Measurements from ENCODE around the gene CIRBP.
A peak's percentile ranks its signal among the peaks of the same experiment; 100 is the strongest.

The CIRBP gene

GRCh38 chr19:1255186-1256161 is 13.7 kb upstream of the CIRBP start:
- no peak overlapping the region for H3K4me3 ChIP-seq (replicated peaks in 1 of 2; ENCODE audit: low read depth in 2 of 2, low read length in 2 of 2)
- TF ChIP-seq CTCF (IDR thresholded peaks at IDR 0.05; ENCODE audit: low read depth, low read length), result no peak
- no peak for DNase-seq (ENCODE audit: low read depth in 2 of 2)

- no peak overlapping the region for H3K4me3 ChIP-seq (replicated peaks in 1 of 2; ENCODE audit: low read depth in 2 of 2, low read length in 2 of 2)
- TF ChIP-seq CTCF (IDR thresholded peaks at IDR 0.05; ENCODE audit: low read depth, low read length), result no peak
- DNase-seq (ENCODE audit: low read depth in 2 of 2), result peak in 1 of 2 donors; percentile 20
These were observed 12.3 kb upstream of the CIRBP start for GRCh38 chr19:1256646-1257474.

- no peak for TF ChIP-seq CTCF (IDR thresholded peaks at IDR 0.05; ENCODE audit: low read depth, low read length)
- H3K4me3 ChIP-seq (replicated peaks in 1 of 2; ENCODE audit: low read depth in 2 of 2, low read length in 2 of 2), result no peak overlapping the region
- DNase-seq (ENCODE audit: low read depth in 2 of 2), result peak in 1 of 2 donors; percentile 9
These were observed 11.5 kb upstream of the CIRBP start for GRCh38 chr19:1257475-1258162.

- DNase-seq (ENCODE audit: low read depth in 2 of 2), result no peak
- H3K4me3 ChIP-seq (replicated peaks in 1 of 2; ENCODE audit: low read depth in 2 of 2, low read length in 2 of 2), result peak overlapping the region in 1 of 2 donors; percentile 8
- TF ChIP-seq CTCF (IDR thresholded peaks at IDR 0.05; ENCODE audit: low read depth, low read length), result no peak
These were observed 11.0 kb upstream of the CIRBP start for GRCh38 chr19:1258163-1258492.

GRCh38 chr19:1258707-1259205 is 10.4 kb upstream of the CIRBP start:
- DNase-seq (ENCODE audit: low read depth in 2 of 2), result no peak
- TF ChIP-seq CTCF (IDR thresholded peaks at IDR 0.05; ENCODE audit: low read depth, low read length), result peak; percentile 3
- no peak overlapping the region for H3K4me3 ChIP-seq (replicated peaks in 1 of 2; ENCODE audit: low read depth in 2 of 2, low read length in 2 of 2)

- peak; percentile 71 to 82 for DNase-seq (ENCODE audit: low read depth in 2 of 2)
- no peak overlapping the region for H3K4me3 ChIP-seq (replicated peaks in 1 of 2; ENCODE audit: low read depth in 2 of 2, low read length in 2 of 2)
These were observed 9.8 kb upstream of the CIRBP start for GRCh38 chr19:1259206-1259875.

More at GRCh38 chr19:1259206-1259875, 9.8 kb upstream of the CIRBP start:
- TF ChIP-seq CTCF (IDR thresholded peaks at IDR 0.05; ENCODE audit: low read depth, low read length), result no peak

Data from cardiac fibroblast (primary cell).